NCI-H2107 treated with DMSO at 0.1 percent for 48 hours (cell line): ENCODE measurements around the gene RPL13.
"Not testable (repeated sequence)": the region's sequence is repeated elsewhere in the genome, so short reads cannot be mapped to it uniquely, and the experiment has no call there.

ENCODE experiments used
- DNase-seq: peaks from one replicate; lab custom pipeline; 2025; ENCODE audit not compliant: unreplicated experiment; lab: John Stamatoyannopoulos, UW

The RPL13 gene

GRCh38 chr16:89562939-89563338, 2.5 kb downstream of the RPL13 start:
- DNase-seq = no peak

GRCh38 chr16:89563639-89564392, 3.3 kb downstream of the RPL13 start:
- DNase-seq = no peak

- DNase-seq = peak; percentile 37
Measured at GRCh38 chr16:89564476-89565255, 4.2 kb downstream of the RPL13 start.

- no peak for DNase-seq
Measured at GRCh38 chr16:89565256-89565505, 4.7 kb downstream of the RPL13 start.

GRCh38 chr16:89565506-89566372, 5.3 kb downstream of the RPL13 start:
- DNase-seq = peak; percentile 42

GRCh38 chr16:89567656-89568594, 7.4 kb downstream of the RPL13 start:
- DNase-seq = no peak

- DNase-seq = no peak
Measured at GRCh38 chr16:89569506-89570341, 9.2 kb downstream of the RPL13 start.

GRCh38 chr16:89570342-89570923, 10.0 kb downstream of the RPL13 start:
- DNase-seq = no peak

GRCh38 chr16:89570983-89571598, 10.6 kb downstream of the RPL13 start:
- not testable (repeated sequence) for DNase-seq

GRCh38 chr16:89571636-89572035, 11.2 kb downstream of the RPL13 start:
- DNase-seq = no peak

GRCh38 chr16:89572073-89572484, 11.6 kb downstream of the RPL13 start:
- no peak for DNase-seq

GRCh38 chr16:89572485-89573205, 12.2 kb downstream of the RPL13 start:
- no peak for DNase-seq

- DNase-seq = no peak
Measured at GRCh38 chr16:89573826-89574680, 13.6 kb downstream of the RPL13 start.

- peak; percentile 8 for DNase-seq
Measured at GRCh38 chr16:89574681-89575246, 14.3 kb downstream of the RPL13 start.

- DNase-seq = no peak
Measured at GRCh38 chr16:89575247-89576152, 15.0 kb downstream of the RPL13 start, which contains the start of gene CPNE7. TSS of gene CPNE7 (plus strand) at chr16:89575758. CDS start at chr16:89575898, 140 bp downstream.
